ENCODE results near the gene ZHX3.

Gene ZHX3

GRCh38 chr20:41293269-41294037, 24.1 kb downstream of the ZHX3 start:
- TF ChIP-seq CTCF (IDR thresholded peaks at IDR 0.05) = no peak
- H3K4me3 ChIP-seq = no peak overlapping the region
- no peak for DNase-seq (ENCODE audit: low spot score)
- peak overlapping the region; percentile 14 to 55 for H3K27ac ChIP-seq

- DNase-seq (ENCODE audit: low spot score) = no peak
- Histone ChIP-seq H3K27ac (no peak overlapping the region), H3K4me3 (no peak overlapping the region)
- TF ChIP-seq CTCF (IDR thresholded peaks at IDR 0.05) = no peak
These were observed 26.6 kb downstream of the ZHX3 start for GRCh38 chr20:41290804-41291389.

GRCh38 chr20:41287327-41287726, 30.2 kb downstream of the ZHX3 start:
- Histone ChIP-seq H3K27ac (no peak overlapping the region), H3K4me3 (no peak overlapping the region)
- DNase-seq (ENCODE audit: low spot score) = no peak
- no peak for TF ChIP-seq CTCF (IDR thresholded peaks at IDR 0.05)

- Histone ChIP-seq H3K4me3 (no peak overlapping the region), H3K27ac (no peak overlapping the region)
- no peak for TF ChIP-seq CTCF (IDR thresholded peaks at IDR 0.05)
- no peak for DNase-seq (ENCODE audit: low spot score)
These were observed 31.2 kb downstream of the ZHX3 start for GRCh38 chr20:41286240-41286851.

- Histone ChIP-seq H3K27ac (no peak overlapping the region), H3K4me3 (no peak overlapping the region)
- TF ChIP-seq CTCF (IDR thresholded peaks at IDR 0.05) = no peak
- no peak for DNase-seq (ENCODE audit: low spot score)
These were observed 37.8 kb downstream of the ZHX3 start for GRCh38 chr20:41279546-41280225.

- TF ChIP-seq CTCF (IDR thresholded peaks at IDR 0.05) = no peak
- no peak overlapping the region for H3K27ac ChIP-seq
These were observed 38.6 kb downstream of the ZHX3 start for GRCh38 chr20:41278936-41279335.

More at GRCh38 chr20:41278936-41279335, 38.6 kb downstream of the ZHX3 start:
- no peak overlapping the region for H3K4me3 ChIP-seq
- DNase-seq (ENCODE audit: low spot score) = no peak

Measured in coronary artery (tissue), 2 donors.